Stimulated activated naive B cell treated with anti-CD40 and anti-IgM and Interleukin-4, amounts not matched to agents 10 μg/mL and 1 μg/mL and 100 μg/mL, for 72 hours (primary cell): ENCODE measurements around the gene CATSPERE.
A peak's percentile ranks its signal among the peaks of the same experiment; 100 is the strongest.

ENCODE experiments used
- ATAC-seq, 2 donors: fragments of 150-1000 bp; cut with Tn5 transposase; replicated peaks; 2 replicates each; pipeline ENCODE4 v1.10.0; 2021; ENCODE audit warnings: moderate library complexity in 1 of 2
- DNase-seq: peaks from one replicate; pipeline ENCODE4 v3.0.0; 2021
- H3K27ac Mint-ChIP-seq: one replicate; pipeline ENCODE4 v1.8.0; 2022; ENCODE audit warnings: mild to moderate bottlenecking, mixed read lengths
- H3K27me3 Mint-ChIP-seq, 2 donors: one replicate each; pipeline ENCODE4 v1.8.0; 2022; ENCODE audit warnings: mixed read lengths in 2 of 2
- H3K36me3 Mint-ChIP-seq, 2 donors: one replicate each; pipeline ENCODE4 v1.8.0; 2022; ENCODE audit warnings: mixed read lengths in 2 of 2, mild to moderate bottlenecking in 1 of 2
- H3K4me1 Mint-ChIP-seq, 2 donors: one replicate each; pipeline ENCODE4 v1.8.0; 2022; ENCODE audit warnings: mixed read lengths in 2 of 2, mild to moderate bottlenecking in 1 of 2
- H3K4me3 Mint-ChIP-seq, 2 donors: one replicate each; pipeline ENCODE4 v1.8.0; 2022; ENCODE audit warnings: mild to moderate bottlenecking in 2 of 2, mixed read lengths in 2 of 2, moderate library complexity in 1 of 2
- H3K9me3 Mint-ChIP-seq, 2 donors: one replicate each; pipeline ENCODE4 v1.8.0; 2022; ENCODE audit warnings: mixed read lengths in 2 of 2, mild to moderate bottlenecking in 1 of 2

CATSPERE gene, protein sequence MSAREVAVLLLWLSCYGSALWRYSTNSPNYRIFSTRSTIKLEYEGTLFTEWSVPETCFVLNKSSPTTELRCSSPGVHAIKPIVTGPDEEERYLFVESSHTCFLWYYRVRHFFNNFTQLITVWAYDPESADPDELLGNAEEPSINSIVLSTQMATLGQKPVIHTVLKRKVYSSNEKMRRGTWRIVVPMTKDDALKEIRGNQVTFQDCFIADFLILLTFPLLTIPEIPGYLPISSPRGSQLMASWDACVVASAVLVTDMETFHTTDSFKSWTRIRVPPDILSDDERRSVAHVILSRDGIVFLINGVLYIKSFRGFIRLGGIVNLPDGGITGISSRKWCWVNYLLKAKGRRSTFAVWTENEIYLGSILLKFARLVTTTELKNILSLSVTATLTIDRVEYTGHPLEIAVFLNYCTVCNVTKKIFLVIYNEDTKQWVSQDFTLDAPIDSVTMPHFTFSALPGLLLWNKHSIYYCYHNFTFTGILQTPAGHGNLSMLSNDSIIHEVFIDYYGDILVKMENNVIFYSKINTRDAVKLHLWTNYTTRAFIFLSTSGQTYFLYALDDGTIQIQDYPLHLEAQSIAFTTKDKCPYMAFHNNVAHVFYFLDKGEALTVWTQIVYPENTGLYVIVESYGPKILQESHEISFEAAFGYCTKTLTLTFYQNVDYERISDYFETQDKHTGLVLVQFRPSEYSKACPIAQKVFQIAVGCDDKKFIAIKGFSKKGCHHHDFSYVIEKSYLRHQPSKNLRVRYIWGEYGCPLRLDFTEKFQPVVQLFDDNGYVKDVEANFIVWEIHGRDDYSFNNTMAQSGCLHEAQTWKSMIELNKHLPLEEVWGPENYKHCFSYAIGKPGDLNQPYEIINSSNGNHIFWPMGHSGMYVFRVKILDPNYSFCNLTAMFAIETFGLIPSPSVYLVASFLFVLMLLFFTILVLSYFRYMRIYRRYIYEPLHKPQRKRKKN

DNA sequence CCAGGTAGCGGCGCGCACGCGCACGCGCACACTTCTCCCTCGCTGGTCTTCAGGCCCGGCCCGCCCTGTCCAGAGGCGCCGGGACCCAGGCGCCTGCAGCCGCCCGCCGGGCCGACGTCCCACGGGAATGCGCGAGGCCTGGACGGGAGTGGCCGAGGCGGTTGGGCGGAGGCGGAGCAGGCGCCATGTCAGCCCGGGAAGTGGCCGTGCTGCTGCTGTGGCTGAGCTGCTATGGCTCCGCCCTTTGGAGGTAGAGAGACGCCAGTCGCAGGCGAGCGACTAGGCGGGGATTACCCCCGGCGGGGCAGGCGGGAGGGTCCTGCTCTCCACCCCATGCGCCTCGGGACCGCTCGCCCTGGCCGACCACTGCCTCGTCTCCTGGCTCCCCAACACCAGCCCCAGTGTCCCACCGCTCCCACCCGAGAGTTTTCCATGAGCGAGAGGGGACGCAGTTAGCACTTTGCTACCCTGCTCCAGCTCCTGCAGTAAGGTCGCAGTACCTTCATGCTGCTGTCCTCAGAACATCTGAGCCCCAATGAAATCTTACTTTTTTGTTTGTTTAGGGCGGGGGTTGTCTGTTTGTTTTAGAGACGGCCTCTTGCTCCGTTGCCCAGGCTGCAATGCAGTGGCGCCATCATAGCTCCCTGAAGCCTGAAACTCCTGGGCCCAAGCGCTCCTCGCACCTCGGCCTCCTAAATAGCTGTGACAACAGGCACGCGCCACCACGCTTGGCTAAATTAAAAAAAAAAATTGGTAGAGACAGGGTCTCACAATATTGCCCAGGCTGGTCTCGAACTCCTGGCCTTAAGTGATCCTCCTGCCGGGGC is at the start of gene CATSPERE:
CATSPERE (plus strand) TSS at position 29 of the 827 bp plus-strand sequence; CDS start at position 186, 157 bp downstream.
- ATAC-seq = peak; percentile 97
- H3K9me3 Mint-ChIP-seq = peaks cover 0 to 1% of the 10 kb centered on the region in 2 donors
- H3K4me3 Mint-ChIP-seq = peak within 1 kb of the TSS; percentile 80 to 86
- peak within 1 kb of the TSS; percentile 85 for H3K27ac Mint-ChIP-seq
- no peaks in the 10 kb centered on the region for H3K27me3 Mint-ChIP-seq
- peaks cover 3 to 4% of the 10 kb centered on the region in 2 donors for H3K36me3 Mint-ChIP-seq
- H3K4me1 Mint-ChIP-seq = peaks cover 1 to 10% of the 10 kb centered on the region in 2 donors
- peak; percentile 85 for DNase-seq

DNA sequence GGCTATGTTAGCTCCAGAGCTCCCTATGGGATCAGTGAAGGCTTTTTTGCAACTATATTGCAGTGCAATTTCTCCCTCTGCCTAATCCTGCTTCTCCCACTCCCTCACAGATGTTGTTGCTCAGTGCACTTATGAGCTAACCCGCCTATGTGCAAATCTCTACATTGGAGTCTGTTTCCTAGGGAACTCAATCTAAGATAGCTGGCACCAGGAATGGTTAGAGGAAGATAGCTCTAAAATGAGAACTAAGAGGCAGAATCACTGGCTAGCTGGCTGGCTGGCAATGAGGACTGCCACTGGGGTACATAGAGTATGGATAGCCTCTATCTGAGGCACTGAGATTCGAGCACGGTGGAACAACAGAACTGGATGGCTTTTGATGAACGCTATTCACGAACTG is 48.9 kb upstream of the CATSPERE start:
- peaks cover 40 to 64% of the 10 kb centered on the region in 2 donors for H3K36me3 Mint-ChIP-seq
- H3K27ac Mint-ChIP-seq = no peak overlapping the region
- H3K4me3 Mint-ChIP-seq = no peak overlapping the region

DNA sequence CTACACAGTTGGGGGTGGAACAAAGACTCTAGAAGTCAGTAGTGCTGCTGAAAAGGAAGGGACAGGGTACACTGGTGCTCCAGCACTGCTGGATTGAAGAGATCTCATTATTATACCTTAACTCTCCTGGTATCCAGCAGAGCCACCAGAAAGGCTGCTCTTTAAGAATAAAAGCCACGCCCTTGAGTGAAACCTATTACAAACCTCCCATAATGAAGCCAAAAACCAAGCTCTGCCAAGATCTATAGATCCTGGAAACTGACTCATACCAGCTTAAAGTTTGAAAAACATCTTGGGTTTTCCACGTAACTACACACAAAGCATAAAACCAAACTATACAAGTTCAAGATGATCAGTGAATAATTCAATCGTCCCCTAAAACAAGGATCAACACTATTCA is 47.3 kb upstream of the CATSPERE start:
- no peak for ATAC-seq
- DNase-seq = no peak
- no peak overlapping the region for H3K27ac Mint-ChIP-seq
- H3K4me3 Mint-ChIP-seq = no peak overlapping the region
- no peaks in the 10 kb centered on the region for H3K4me1 Mint-ChIP-seq
- no peaks in the 10 kb centered on the region for H3K27me3 Mint-ChIP-seq
- H3K36me3 Mint-ChIP-seq = peaks cover 38 to 66% of the 10 kb centered on the region in 2 donors
- H3K9me3 Mint-ChIP-seq = no peaks in the 10 kb centered on the region

More for the DNA sequence above, 48.9 kb upstream of the CATSPERE start:
- no peak for DNase-seq
- no peaks in the 10 kb centered on the region for H3K27me3 Mint-ChIP-seq
- ATAC-seq = no peak
- no peaks in the 10 kb centered on the region for H3K4me1 Mint-ChIP-seq
- no peaks in the 10 kb centered on the region for H3K9me3 Mint-ChIP-seq

DNA sequence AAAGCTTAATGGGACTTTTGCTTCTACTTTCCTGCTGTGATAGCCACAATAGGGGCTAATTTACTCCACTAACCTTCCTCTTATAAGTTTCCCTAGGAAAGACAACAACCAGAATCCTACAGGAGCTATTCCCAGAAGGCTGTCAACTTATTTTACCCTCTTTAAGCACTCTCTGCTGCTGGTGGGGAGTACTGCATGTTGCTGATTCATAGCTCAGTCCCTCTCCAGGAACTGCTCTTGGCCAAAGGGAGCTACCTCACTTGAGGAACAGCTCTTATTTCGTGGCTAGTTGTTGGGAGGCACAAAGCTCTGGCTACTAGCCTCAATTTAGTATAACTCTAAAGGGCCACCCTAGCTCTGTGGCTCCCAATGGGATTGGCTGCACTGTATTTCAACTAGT is 46.5 kb upstream of the CATSPERE start:
- no peaks in the 10 kb centered on the region for H3K9me3 Mint-ChIP-seq

DNA sequence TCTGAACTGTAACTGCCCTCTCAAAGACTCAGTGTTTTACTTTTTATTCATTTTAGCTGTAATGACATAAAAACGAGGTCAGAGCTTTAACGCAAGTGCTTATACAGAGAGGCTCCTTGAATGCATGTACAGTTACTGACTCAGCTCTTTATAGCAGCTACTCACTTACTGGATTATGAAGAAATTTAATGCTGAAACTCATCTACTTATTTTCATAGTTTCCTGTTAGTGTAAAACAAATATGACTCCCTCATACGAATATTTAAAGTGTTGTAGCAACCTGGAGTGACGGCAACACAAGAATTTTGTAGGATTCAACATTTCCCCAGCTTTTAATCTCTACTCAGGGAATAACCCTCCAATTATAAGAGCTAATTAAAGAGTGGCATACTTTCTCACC is 42.0 kb upstream of the CATSPERE start:
- Mint-ChIP-seq H3K36me3 (peaks cover 35 to 50% of the 10 kb centered on the region in 2 donors), H3K27ac (no peak overlapping the region), H3K4me1 (no peaks in the 10 kb centered on the region), H3K9me3 (no peaks in the 10 kb centered on the region), H3K4me3 (no peak overlapping the region), H3K27me3 (no peaks in the 10 kb centered on the region)
- ATAC-seq (no peak), DNase-seq (no peak)

More for the DNA sequence above, 46.5 kb upstream of the CATSPERE start:
- ATAC-seq = no peak
- no peaks in the 10 kb centered on the region for H3K4me1 Mint-ChIP-seq
- no peak overlapping the region for H3K4me3 Mint-ChIP-seq
- no peak for DNase-seq
- no peak overlapping the region for H3K27ac Mint-ChIP-seq
- H3K27me3 Mint-ChIP-seq = no peaks in the 10 kb centered on the region
- peaks cover 35 to 66% of the 10 kb centered on the region in 2 donors for H3K36me3 Mint-ChIP-seq

DNA sequence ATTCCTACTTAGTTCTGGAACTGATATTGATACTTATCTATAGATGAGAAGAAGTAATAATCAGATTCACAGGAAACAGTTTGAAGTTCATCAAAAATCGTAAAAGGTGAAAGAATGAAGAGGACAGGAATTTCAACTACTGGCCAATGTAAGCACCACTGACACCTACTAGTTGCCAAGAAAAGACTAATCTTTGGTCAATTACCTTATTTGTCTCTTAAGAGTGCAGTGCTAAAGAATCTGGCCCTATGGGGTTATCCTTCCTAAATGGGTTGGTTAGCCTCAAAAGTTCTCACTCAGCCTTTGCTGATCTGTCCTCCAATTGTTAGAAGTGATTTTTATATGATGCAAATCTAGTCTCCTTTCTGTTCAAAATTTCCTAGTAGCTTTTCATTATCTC is 38.9 kb upstream of the CATSPERE start:
- H3K36me3 Mint-ChIP-seq = peaks cover 32 to 50% of the 10 kb centered on the region in 2 donors
- H3K4me3 Mint-ChIP-seq = no peak overlapping the region
- ATAC-seq = no peak
- H3K4me1 Mint-ChIP-seq = peaks cover 0 to under 1% of the 10 kb centered on the region in 2 donors
- no peaks in the 10 kb centered on the region for H3K9me3 Mint-ChIP-seq
- no peaks in the 10 kb centered on the region for H3K27me3 Mint-ChIP-seq
- H3K27ac Mint-ChIP-seq = no peak overlapping the region
- no peak for DNase-seq

DNA sequence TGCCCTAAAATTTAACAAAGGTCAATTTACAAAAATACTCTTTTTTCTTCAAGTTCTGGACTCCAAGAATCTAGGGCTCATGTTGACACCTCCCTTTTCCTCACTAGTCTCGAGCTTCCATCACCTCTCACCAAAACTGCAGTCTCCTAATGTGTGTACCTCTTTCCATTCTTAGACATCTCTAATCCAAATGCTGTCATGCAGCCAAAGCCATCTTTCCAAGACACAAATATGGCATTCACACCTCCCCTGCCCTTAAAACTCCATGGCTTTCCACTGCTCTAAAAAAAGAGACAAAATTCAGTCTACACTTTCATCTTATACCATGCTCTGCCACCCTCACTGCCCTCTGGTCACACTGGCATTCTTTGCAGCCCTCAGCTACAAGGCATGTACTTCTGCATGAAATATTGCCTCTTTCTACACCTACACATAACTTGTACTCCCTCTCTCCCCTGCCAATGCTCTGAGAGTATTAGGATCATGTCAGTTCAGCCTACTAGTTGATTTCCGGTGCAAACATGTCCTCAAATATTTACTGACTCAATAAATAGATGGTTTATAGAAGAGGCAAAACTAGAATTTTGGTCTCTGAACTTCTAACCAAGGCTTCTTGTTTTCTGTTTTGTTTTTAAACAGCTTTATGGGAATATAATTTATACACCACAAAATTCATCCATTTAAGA is 36.3 kb upstream of the CATSPERE start:
- Mint-ChIP-seq H3K27me3 (no peaks in the 10 kb centered on the region), H3K4me3 (no peak overlapping the region), H3K9me3 (no peaks in the 10 kb centered on the region), H3K4me1 (peaks cover 0 to 3% of the 10 kb centered on the region in 2 donors), H3K36me3 (peaks cover 32 to 43% of the 10 kb centered on the region in 2 donors), H3K27ac (peak overlapping the region; percentile 33)
- no peak for ATAC-seq
- DNase-seq = no peak

DNA sequence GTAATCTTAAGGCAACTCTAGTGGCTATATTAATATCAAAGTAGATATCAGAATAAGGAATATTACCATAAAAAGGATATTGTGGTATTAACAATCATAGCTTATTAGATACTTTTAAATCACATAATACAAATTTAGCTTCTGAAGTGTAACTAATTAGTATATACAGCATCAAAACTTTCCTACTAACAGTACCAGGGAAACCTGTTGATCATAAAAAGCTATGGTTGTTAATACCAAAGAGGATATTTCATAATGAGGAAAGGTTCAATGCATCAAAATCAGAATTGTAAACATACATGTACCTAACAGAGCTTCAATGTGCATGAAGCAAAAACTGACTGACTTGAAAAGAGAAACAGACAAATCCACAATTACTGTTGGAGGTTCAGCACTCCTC is 33.4 kb upstream of the CATSPERE start:
- Mint-ChIP-seq H3K36me3 (peaks cover 26 to 43% of the 10 kb centered on the region in 2 donors), H3K9me3 (no peaks in the 10 kb centered on the region)

DNA sequence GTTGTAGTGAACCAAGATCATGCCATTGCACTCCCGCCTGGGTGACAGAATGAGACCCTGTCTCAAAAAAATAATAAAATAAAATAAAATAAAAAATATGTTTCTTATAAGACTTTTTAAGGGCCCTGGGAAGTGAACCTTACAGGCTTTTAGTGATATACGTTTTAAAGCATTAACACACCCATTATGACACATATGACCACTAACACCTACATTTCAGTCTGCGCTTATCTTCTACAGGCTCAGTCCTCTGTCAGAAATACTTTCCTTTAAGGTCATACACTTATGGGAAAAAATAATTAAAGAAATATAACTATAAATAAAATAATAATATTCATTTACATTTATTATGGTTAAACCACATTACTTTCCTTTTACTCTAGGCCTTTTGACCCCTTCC is 31.3 kb upstream of the CATSPERE start:
- H3K27ac Mint-ChIP-seq = no peak overlapping the region
- ATAC-seq (no peak), DNase-seq (no peak)
- H3K4me3 Mint-ChIP-seq = no peak overlapping the region
- no peaks in the 10 kb centered on the region for H3K9me3 Mint-ChIP-seq
- H3K36me3 Mint-ChIP-seq = peaks cover 18 to 38% of the 10 kb centered on the region in 2 donors
- H3K4me1 Mint-ChIP-seq = peaks cover 0 to 6% of the 10 kb centered on the region in 2 donors
- no peaks in the 10 kb centered on the region for H3K27me3 Mint-ChIP-seq

More for the DNA sequence above, 33.4 kb upstream of the CATSPERE start:
- Mint-ChIP-seq H3K27ac (no peak overlapping the region), H3K27me3 (no peaks in the 10 kb centered on the region), H3K4me3 (no peak overlapping the region), H3K4me1 (peaks cover 0 to 6% of the 10 kb centered on the region in 2 donors)
- ATAC-seq (no peak), DNase-seq (no peak)

DNA sequence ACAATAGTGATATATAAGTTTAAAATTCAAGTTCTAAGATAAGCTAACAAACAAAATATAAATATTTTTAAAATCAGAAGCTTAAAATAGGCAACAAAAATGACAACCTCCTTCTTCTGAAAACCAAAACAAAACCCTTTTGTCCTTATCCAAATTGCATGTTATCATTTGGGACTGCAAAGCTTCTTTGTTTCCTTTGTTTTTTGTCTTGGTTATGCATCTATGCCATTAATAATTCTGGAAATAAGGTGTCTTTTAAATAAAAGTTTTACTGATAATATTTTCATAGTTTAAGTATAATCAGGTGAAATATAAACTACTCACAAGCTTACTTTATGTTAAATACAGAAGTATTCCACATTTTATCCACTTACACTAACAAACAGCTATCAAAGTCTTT is 29.9 kb upstream of the CATSPERE start:
- Mint-ChIP-seq H3K27ac (no peak overlapping the region), H3K27me3 (no peaks in the 10 kb centered on the region), H3K36me3 (peaks cover 21 to 42% of the 10 kb centered on the region in 2 donors), H3K4me3 (no peak overlapping the region), H3K4me1 (peaks cover 0 to 9% of the 10 kb centered on the region in 2 donors), H3K9me3 (no peaks in the 10 kb centered on the region)
- no peak for ATAC-seq
- no peak for DNase-seq

DNA sequence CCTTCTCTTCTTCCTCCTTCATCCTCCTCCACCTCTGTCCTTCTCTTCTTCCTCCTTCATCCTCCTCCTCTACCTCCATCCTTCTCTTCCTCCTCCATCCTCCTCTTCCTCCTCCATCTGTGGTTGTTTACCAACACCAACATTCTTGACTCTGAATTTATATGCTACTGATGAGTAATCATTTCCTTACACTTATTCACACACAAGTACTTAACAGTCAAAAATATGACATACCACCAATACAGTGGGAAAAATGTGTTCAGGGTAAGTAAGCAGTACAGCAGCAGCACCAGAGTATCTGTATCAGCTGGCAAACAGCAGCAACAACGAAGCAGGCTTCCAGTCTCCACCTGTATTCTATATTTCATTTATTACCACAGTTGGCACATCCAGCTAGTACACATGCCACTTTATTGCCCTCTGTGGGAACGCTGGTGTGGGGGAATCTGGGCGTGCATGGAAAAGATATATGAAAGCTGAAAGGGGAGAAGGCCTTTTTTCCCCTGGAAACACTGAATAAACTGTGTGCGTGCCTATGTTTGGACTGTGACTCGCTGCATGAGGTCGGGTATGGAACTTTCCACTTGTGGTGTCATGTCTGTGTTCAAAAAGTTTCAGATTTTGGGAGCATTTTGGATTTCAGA is 25.4 kb upstream of the CATSPERE start:
- Mint-ChIP-seq H3K36me3 (peaks cover 11 to 28% of the 10 kb centered on the region in 2 donors), H3K4me3 (no peak overlapping the region), H3K27me3 (no peaks in the 10 kb centered on the region), H3K9me3 (no peaks in the 10 kb centered on the region), H3K27ac (no peak overlapping the region), H3K4me1 (peaks cover 9 to 25% of the 10 kb centered on the region in 2 donors)
- DNase-seq (no peak), ATAC-seq (peak in 1 of 2 donors; percentile 23)

DNA sequence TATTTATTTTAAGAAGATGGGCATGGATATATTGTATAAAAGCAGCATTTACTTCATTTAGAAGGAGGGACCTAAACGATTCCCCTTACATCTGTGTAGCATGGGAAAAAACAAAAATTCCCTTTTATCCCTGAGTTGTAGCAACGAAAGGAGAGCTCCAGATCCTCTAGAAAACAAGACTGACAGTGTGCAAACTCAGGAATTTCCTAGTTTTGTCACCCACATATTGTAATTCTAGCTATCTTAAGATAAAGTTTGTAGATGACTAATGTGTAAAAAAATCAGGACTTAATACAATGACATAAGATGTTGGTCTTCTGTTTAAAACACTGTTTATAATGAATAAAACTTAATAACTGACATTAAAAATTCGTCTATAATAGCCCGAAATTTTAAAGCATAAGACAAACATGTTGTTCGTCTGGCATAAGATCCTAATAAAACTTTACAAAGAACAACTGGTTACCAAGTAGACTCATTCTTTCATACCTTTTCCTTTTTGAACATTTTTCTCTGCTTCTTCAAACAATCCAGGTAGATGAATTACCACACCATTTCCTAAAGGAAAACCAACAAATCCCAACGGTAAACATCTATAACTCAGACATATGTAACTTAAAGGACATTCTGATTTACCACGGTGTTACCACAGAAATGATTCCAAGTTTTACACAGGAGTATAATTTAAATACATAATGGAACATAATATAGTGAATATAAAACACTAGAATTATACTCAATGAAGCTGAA is 24.6 kb upstream of the CATSPERE start:
- DNase-seq (no peak), ATAC-seq (no peak)
- H3K9me3 Mint-ChIP-seq = no peaks in the 10 kb centered on the region
- H3K4me3 Mint-ChIP-seq = no peak overlapping the region
- no peak overlapping the region for H3K27ac Mint-ChIP-seq
- peaks cover 9 to 25% of the 10 kb centered on the region in 2 donors for H3K4me1 Mint-ChIP-seq
- no peaks in the 10 kb centered on the region for H3K27me3 Mint-ChIP-seq
- H3K36me3 Mint-ChIP-seq = peaks cover 11 to 26% of the 10 kb centered on the region in 2 donors
